Mesothelial cell of epicardium (in vitro differentiated cells): Measurements from ENCODE around the gene TBX1. TPM values are rescaled to one million over a fixed set of nuclear protein-coding genes. Genes with fewer than 3 reads are reported as not detected.

ENCODE experiments used
- DNase-seq, 2 experiments: peaks; one replicate each; pipeline ENCODE4 v3.0.0; 2021; ENCODE audit warnings: low spot score in 2 of 2; ENCODE audit not compliant: unreplicated experiment in 2 of 2
- H3K27ac Mint-ChIP-seq: 2 replicates; pipeline ENCODE4 v1.8.0; 2021; ENCODE audit warnings: mixed read lengths
- H3K27me3 Mint-ChIP-seq: 2 replicates; pipeline ENCODE4 v1.8.0; 2021; ENCODE audit warnings: low read depth, mixed read lengths
- H3K36me3 Mint-ChIP-seq: 2 replicates; pipeline ENCODE4 v1.8.0; 2021; ENCODE audit warnings: mixed read lengths
- H3K4me1 Mint-ChIP-seq: 2 replicates; pipeline ENCODE4 v1.8.0; 2021; ENCODE audit warnings: mixed read lengths
- H3K4me3 Mint-ChIP-seq: 2 replicates; pipeline ENCODE4 v1.8.0; 2021; ENCODE audit warnings: mild to moderate bottlenecking, moderate library complexity, mixed read lengths
- H3K9me3 Mint-ChIP-seq: 2 replicates; pipeline ENCODE4 v1.8.0; 2021; ENCODE audit warnings: mixed read lengths
- CTCF ChIP-seq: fragments of 200-600 bp; sonication (generic); IDR thresholded peaks from one replicate; pipeline ENCODE4 v1.5.0; 2021; ENCODE audit warnings: antibody characterized with exemption; ENCODE audit not compliant: unreplicated experiment
- total RNA-seq: library from RNA; stranded (reverse); gene quantifications from 3 replicates; pipeline ENCODE4 v1.2.1, GENCODE V29; 2021

TBX1 gene
- total RNA-seq, 1 donor from 2014 or later = 0.45 TPM

GRCh38 chr22:19759427-19760057, 1.0 kb upstream of the TBX1 start:
- DNase-seq = no peak
- H3K9me3 Mint-ChIP-seq = no peaks in the 10 kb centered on the region
- no peak for TF ChIP-seq CTCF
- peak overlapping the region; percentile 67 for H3K4me3 Mint-ChIP-seq
- no peak overlapping the region for H3K27ac Mint-ChIP-seq
- peaks cover 20% of the 10 kb centered on the region for H3K4me1 Mint-ChIP-seq
- H3K36me3 Mint-ChIP-seq = no peaks in the 10 kb centered on the region
- H3K27me3 Mint-ChIP-seq = peaks cover 83% of the 10 kb centered on the region

- Mint-ChIP-seq H3K27ac (no peak overlapping the region), H3K36me3 (no peaks in the 10 kb centered on the region), H3K4me1 (peaks cover 19% of the 10 kb centered on the region), H3K27me3 (peaks cover 79% of the 10 kb centered on the region), H3K9me3 (no peaks in the 10 kb centered on the region), H3K4me3 (peak overlapping the region; percentile 62)
- TF ChIP-seq CTCF = no peak
- DNase-seq = no peak
Observed at GRCh38 chr22:19760951-19761724, 560 bp downstream of the TBX1 start.

- no peak for TF ChIP-seq CTCF
- H3K27ac Mint-ChIP-seq = no peak overlapping the region
- no peaks in the 10 kb centered on the region for H3K36me3 Mint-ChIP-seq
- DNase-seq = no peak
- H3K9me3 Mint-ChIP-seq = no peaks in the 10 kb centered on the region
- peaks cover 78% of the 10 kb centered on the region for H3K27me3 Mint-ChIP-seq
- peak overlapping the region; percentile 62 for H3K4me3 Mint-ChIP-seq
- peaks cover 16% of the 10 kb centered on the region for H3K4me1 Mint-ChIP-seq
Observed at GRCh38 chr22:19761725-19762567, 1.4 kb downstream of the TBX1 start.

DNA sequence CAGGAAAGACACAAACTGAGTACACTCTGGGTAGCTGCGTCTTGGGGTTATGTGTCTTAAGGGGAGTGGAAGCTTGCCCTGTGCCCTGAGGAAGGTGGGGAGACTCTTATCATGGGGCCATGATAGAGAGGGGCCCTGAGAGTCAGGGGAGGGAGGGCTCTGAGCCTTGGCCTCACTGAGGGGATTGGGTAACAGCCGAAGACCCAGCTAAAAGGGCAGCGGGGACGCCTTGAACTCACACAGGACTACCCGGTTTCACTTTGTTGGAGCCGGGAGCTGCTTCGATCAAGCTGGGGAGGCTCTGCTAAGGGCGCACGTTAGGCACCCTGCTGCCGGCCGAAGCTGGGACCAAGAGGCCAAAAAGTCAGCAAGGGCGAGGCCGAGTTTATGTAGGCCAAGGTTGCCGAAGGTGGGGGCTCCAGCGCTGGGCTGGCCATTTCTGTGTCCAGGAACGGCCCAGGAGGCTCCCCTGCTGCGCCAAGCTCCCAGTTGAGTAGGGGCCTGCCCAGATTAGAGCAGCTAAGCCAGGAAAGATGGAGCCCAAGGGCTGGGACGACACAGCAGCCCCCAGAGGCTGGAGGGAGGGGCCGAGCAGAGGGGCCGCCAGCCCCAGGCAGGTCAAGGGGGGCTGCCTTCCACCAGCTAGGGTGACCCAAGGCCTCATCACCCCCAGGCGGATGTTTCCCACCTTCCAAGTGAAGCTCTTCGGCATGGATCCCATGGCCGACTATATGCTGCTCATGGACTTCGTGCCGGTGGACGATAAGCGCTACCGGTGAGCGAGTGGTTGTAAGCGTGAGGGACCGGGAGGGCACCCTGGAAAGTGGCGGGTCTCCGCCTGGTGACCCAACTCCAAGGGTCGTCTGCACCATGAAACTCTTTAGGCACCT, 2.2 kb downstream of the TBX1 start:
- no peaks in the 10 kb centered on the region for H3K36me3 Mint-ChIP-seq
- H3K4me1 Mint-ChIP-seq = peaks cover 19% of the 10 kb centered on the region
- peaks cover 78% of the 10 kb centered on the region for H3K27me3 Mint-ChIP-seq
- TF ChIP-seq CTCF = no peak
- H3K4me3 Mint-ChIP-seq = no peak overlapping the region
- DNase-seq = no peak
- no peaks in the 10 kb centered on the region for H3K9me3 Mint-ChIP-seq
- no peak overlapping the region for H3K27ac Mint-ChIP-seq
